CD4-positive, alpha-beta T cell (primary cell): ENCODE measurements around the gene ECHS1. TPM values are rescaled to one million over a fixed set of nuclear protein-coding genes. Genes with fewer than 3 reads are reported as not detected.

Experiments
- ATAC-seq: fragments of 200-7000 bp; cut with Tn5 transposase; one replicate; pipeline ENCODE4 v1.10.0; 2022; ENCODE audit warnings: mild to moderate bottlenecking; ENCODE audit not compliant: poor library complexity
- CTCF ChIA-PET: fragments of 350-600 bp; sonication (Branson Sonifier 250); formaldehyde crosslinking; loops from one replicate; lab custom pipeline; 2021; ENCODE audit warnings: antibody characterized with exemption, inconsistent platforms; lab: Charles Lee
- POLR2A ChIA-PET: fragments of 350-600 bp; sonication (Branson Sonifier 250); formaldehyde crosslinking; loops from one replicate; lab custom pipeline; 2021; ENCODE audit warnings: antibody characterized with exemption, inconsistent platforms; lab: Charles Lee
- DNase-seq, 14 experiments: peaks; one replicate each; pipeline ENCODE4 v3.0.0-alpha.2; 2013 to 2020; ENCODE audit warnings: mixed read lengths in 2 of 14
- H3K27ac ChIP-seq, 2 donors: one replicate each; pipeline versions ENCODE4 v1.5.1 to v1.7.0; 2013; ENCODE audit warnings: low read length in 2 of 2, low read depth in 1 of 2, mild to moderate bottlenecking in 1 of 2
- H3K27me3 ChIP-seq, 2 experiments: 1 replicate in 1 of 2; 2 replicates in 1 of 2; pipeline versions ENCODE4 v1.6.1 to v1.7.0; 2013; ENCODE audit warnings: low read length in 2 of 2, control low read depth in 1 of 2, mild to moderate bottlenecking in 1 of 2, moderate library complexity in 1 of 2; ENCODE audit not compliant: insufficient read depth in 2 of 2, control insufficient read depth in 1 of 2
- H3K36me3 ChIP-seq: one replicate; pipeline ENCODE4 v1.6.1; 2013; ENCODE audit warnings: low read length, control low read depth; ENCODE audit not compliant: insufficient read depth
- H3K4me1 ChIP-seq: one replicate; pipeline ENCODE4 v1.6.1; 2013; ENCODE audit warnings: low read length, control low read depth; ENCODE audit not compliant: insufficient read depth
- H3K4me3 ChIP-seq: one replicate; pipeline ENCODE4 v1.5.1; 2013; ENCODE audit warnings: mild to moderate bottlenecking, low read length, moderate library complexity
- H3K9me3 ChIP-seq, 2 experiments: 1 replicate in 1 of 2; 2 replicates in 1 of 2; pipeline versions ENCODE4 v1.6.1 to v1.7.0; 2013; ENCODE audit warnings: low read length in 2 of 2, mild to moderate bottlenecking in 2 of 2, control low read depth in 1 of 2, moderate library complexity in 1 of 2; ENCODE audit not compliant: control insufficient read depth in 1 of 2, insufficient read depth in 1 of 2
- H3K27ac Mint-ChIP-seq: one replicate; pipeline ENCODE4 v1.8.0; 2020; ENCODE audit warnings: mixed read lengths
- H3K27me3 Mint-ChIP-seq: one replicate; pipeline ENCODE4 v1.8.0; 2021; ENCODE audit warnings: mixed read lengths
- H3K36me3 Mint-ChIP-seq: one replicate; pipeline ENCODE4 v1.8.0; 2021; ENCODE audit warnings: low read depth, mixed read lengths
- H3K4me1 Mint-ChIP-seq: one replicate; pipeline ENCODE4 v1.8.0; 2021; ENCODE audit warnings: low read depth, mixed read lengths
- H3K4me3 Mint-ChIP-seq: one replicate; pipeline ENCODE4 v1.8.0; 2020; ENCODE audit warnings: mild to moderate bottlenecking, mixed read lengths
- H3K9me3 Mint-ChIP-seq: one replicate; pipeline ENCODE4 v1.8.0; 2020; ENCODE audit warnings: mixed read lengths
- CTCF ChIP-seq: fragments of 200-600 bp; IDR thresholded peaks from one replicate; pipeline ENCODE4 v1.8.0; 2022; ENCODE audit warnings: antibody characterized with exemption, mild to moderate bottlenecking
- intact Hi-C, 2 experiments: fragments of 100-400 bp; cut with DNase I in 1 of 2; cut with micrococcal nuclease in 1 of 2; formaldehyde crosslinking; loops; one replicate each; pipeline versions ENCODE4 v1.15.1 to v1.9.0; 2023 to 2025; cut with DNase I, micrococcal nuclease
- total RNA-seq, 174 experiments: library from RNA in 2 of 174; stranded (reverse) in 2 of 174; gene quantifications; one replicate each; pipeline ENCODE4 v1.2.3 and lab custom pipeline; 2021 to 2026

Gene ECHS1
- total RNA-seq, 2 experiments from 2014 or later = 7.6 to 8.3 TPM

GRCh38 chr10:133394801-133395221, 21.7 kb upstream of the ECHS1 start:
- H3K4me3 Mint-ChIP-seq = peak overlapping the region; percentile 95
- H3K4me1 Mint-ChIP-seq = peaks cover 41% of the 10 kb centered on the region
- Histone ChIP-seq H3K4me3 (peak overlapping the region; percentile 74), H3K27me3 (no peaks in the 10 kb centered on the region), H3K9me3 (no peaks in the 10 kb centered on the region), H3K4me1 (peaks cover 53% of the 10 kb centered on the region), H3K27ac (peak overlapping the region; percentile 47 to 65), H3K36me3 (peaks cover 39% of the 10 kb centered on the region)
- H3K9me3 Mint-ChIP-seq = no peaks in the 10 kb centered on the region
- CTCF ChIA-PET = interaction anchor here (1.3 kb wide), 1 partner anchor 65 kb away, joined by 4 read pairs; no protein-coding TSS in a partner anchor
- TF ChIP-seq CTCF = no peak
- H3K27ac Mint-ChIP-seq = peak overlapping the region; percentile 90
- H3K36me3 Mint-ChIP-seq = peaks cover 44% of the 10 kb centered on the region
- ATAC-seq = no peak
- POLR2A ChIA-PET = no interaction called here
- no peaks in the 10 kb centered on the region for H3K27me3 Mint-ChIP-seq
- DNase-seq = peak in 2 of 14 experiments; percentile 15 to 20
- intact Hi-C loops = loop anchor here (2.0 to 5.0 kb wide), 5 partner anchors 22 to 133 kb away; partner anchors contain the start of genes CALY (in 1 of the 2) and ECHS1 (in 1 of the 2)

- Histone ChIP-seq H3K4me1 (peaks cover 60% of the 10 kb centered on the region), H3K27ac (peak within 1 kb of the TSS; percentile 47 to 65), H3K27me3 (no peaks in the 10 kb centered on the region), H3K36me3 (peaks cover 33% of the 10 kb centered on the region), H3K4me3 (peak within 1 kb of the TSS; percentile 74), H3K9me3 (no peaks in the 10 kb centered on the region)
- TF ChIP-seq CTCF = peak; percentile 18
- Mint-ChIP-seq H3K9me3 (no peaks in the 10 kb centered on the region), H3K27ac (peak within 1 kb of the TSS; percentile 90), H3K4me1 (peaks cover 44% of the 10 kb centered on the region), H3K27me3 (no peaks in the 10 kb centered on the region), H3K4me3 (peak within 1 kb of the TSS; percentile 95), H3K36me3 (peaks cover 39% of the 10 kb centered on the region)
- POLR2A ChIA-PET = interaction anchor here (0.7 kb wide), 1 partner anchor 64 kb away, joined by 5 read pairs; no protein-coding TSS in a partner anchor
- CTCF ChIA-PET = interaction anchor here (1.3 kb wide), 1 partner anchor 64 kb away, joined by 4 read pairs; no protein-coding TSS in a partner anchor
- intact Hi-C loops = loop anchor here (2.0 to 5.0 kb wide), 5 partner anchors 21 to 132 kb away; partner anchors contain the start of genes CALY (in 1 of the 2) and ECHS1 (in 1 of the 2)
- DNase-seq (peak in 13 of 14 experiments; percentile 84 to 96 (median 91)), ATAC-seq (peak; percentile 78)
These were observed 21.0 kb upstream of the ECHS1 start, which contains the start of gene MTG1 for GRCh38 chr10:133394064-133394663. Gene MTG1, plus strand, starts transcription at chr10:133394157. Its CDS starts 64 bp downstream, at chr10:133394221.

GRCh38 chr10:133393401-133394063, 20.4 kb upstream of the ECHS1 start:
- peak overlapping the region in 1 of 2 donors; percentile 65 for H3K27ac ChIP-seq
- H3K4me3 ChIP-seq = peak overlapping the region; percentile 74
- no peaks in the 10 kb centered on the region for H3K9me3 ChIP-seq
- TF ChIP-seq CTCF = no peak
- ATAC-seq (no peak), DNase-seq (peak in 1 of 14 experiments; percentile 97)
- H3K27me3 ChIP-seq = no peaks in the 10 kb centered on the region
- ChIA-PET POLR2A (interaction anchor here (0.7 kb wide), 1 partner anchor 64 kb away, joined by 5 read pairs; no protein-coding TSS in a partner anchor), CTCF (interaction anchor here (0.7 to 1.3 kb wide), 2 partner anchors 40 to 64 kb away, joined by 3 to 4 read pairs; no protein-coding TSS in a partner anchor)
- Mint-ChIP-seq H3K4me1 (peaks cover 51% of the 10 kb centered on the region), H3K27ac (peak overlapping the region; percentile 90), H3K4me3 (peak overlapping the region; percentile 95), H3K36me3 (peaks cover 36% of the 10 kb centered on the region), H3K9me3 (no peaks in the 10 kb centered on the region), H3K27me3 (no peaks in the 10 kb centered on the region)
- intact Hi-C loops = loop anchor here (2.0 to 5.0 kb wide), 5 partner anchors 21 to 131 kb away; partner anchors contain the start of genes CALY (in 1 of the 2) and ECHS1 (in 1 of the 2)
- peaks cover 26% of the 10 kb centered on the region for H3K36me3 ChIP-seq
- peaks cover 63% of the 10 kb centered on the region for H3K4me1 ChIP-seq
